ENCODE data around the gene PELI3. TPM values are rescaled to one million over a fixed set of nuclear protein-coding genes. Genes with fewer than 3 reads are reported as not detected.

Gene PELI3
- total and polyA plus RNA-seq, 2 of the 8 experiments (the other 6 are each of a cell fraction or from before 2014, with no cell fraction given), result 5.2 to 7.6 TPM

DNA sequence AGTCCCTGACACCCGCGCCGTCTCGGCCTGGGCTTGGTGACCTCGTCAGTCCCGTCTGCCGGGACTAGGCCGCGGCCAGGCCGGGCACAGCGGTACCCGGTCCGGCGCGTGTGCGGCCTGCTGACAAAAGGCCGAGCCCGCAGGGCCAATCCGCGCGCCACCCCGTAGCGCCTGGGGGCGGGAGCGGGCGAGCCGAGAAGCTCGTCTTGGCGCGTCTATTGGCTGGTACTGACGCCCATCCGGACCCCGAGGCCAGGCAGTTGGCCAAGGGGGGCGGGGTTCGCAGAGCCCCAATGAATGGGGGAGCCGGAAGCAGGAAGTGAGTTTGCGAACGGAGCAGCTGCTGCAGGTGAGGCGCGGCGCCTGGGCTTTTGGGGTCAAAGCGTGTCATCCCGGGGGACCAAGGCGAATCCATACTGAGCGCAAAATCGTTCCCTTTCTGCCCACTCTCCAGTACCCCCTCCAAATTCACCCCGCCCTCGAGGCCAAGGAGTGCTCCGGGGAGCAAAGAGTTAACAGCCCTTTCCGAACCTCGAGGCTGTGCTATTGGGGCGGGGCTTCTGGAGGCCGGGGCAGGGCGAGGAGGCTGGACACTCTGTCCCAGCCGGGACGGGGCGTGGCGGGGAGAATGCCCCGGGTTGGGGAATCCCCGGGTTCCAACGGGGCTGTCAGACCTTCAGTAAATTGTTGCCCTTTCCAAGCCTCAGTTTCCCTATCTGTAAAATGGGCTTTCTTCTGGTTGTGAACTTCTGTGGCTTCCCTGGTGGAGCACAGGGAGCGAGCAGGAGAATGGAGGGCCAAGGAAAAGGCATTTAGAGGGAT, 13.6 kb downstream of the PELI3 start, which contains the start of gene DPP3 (continued):
- TF ChIP-seq, protein P1, sequence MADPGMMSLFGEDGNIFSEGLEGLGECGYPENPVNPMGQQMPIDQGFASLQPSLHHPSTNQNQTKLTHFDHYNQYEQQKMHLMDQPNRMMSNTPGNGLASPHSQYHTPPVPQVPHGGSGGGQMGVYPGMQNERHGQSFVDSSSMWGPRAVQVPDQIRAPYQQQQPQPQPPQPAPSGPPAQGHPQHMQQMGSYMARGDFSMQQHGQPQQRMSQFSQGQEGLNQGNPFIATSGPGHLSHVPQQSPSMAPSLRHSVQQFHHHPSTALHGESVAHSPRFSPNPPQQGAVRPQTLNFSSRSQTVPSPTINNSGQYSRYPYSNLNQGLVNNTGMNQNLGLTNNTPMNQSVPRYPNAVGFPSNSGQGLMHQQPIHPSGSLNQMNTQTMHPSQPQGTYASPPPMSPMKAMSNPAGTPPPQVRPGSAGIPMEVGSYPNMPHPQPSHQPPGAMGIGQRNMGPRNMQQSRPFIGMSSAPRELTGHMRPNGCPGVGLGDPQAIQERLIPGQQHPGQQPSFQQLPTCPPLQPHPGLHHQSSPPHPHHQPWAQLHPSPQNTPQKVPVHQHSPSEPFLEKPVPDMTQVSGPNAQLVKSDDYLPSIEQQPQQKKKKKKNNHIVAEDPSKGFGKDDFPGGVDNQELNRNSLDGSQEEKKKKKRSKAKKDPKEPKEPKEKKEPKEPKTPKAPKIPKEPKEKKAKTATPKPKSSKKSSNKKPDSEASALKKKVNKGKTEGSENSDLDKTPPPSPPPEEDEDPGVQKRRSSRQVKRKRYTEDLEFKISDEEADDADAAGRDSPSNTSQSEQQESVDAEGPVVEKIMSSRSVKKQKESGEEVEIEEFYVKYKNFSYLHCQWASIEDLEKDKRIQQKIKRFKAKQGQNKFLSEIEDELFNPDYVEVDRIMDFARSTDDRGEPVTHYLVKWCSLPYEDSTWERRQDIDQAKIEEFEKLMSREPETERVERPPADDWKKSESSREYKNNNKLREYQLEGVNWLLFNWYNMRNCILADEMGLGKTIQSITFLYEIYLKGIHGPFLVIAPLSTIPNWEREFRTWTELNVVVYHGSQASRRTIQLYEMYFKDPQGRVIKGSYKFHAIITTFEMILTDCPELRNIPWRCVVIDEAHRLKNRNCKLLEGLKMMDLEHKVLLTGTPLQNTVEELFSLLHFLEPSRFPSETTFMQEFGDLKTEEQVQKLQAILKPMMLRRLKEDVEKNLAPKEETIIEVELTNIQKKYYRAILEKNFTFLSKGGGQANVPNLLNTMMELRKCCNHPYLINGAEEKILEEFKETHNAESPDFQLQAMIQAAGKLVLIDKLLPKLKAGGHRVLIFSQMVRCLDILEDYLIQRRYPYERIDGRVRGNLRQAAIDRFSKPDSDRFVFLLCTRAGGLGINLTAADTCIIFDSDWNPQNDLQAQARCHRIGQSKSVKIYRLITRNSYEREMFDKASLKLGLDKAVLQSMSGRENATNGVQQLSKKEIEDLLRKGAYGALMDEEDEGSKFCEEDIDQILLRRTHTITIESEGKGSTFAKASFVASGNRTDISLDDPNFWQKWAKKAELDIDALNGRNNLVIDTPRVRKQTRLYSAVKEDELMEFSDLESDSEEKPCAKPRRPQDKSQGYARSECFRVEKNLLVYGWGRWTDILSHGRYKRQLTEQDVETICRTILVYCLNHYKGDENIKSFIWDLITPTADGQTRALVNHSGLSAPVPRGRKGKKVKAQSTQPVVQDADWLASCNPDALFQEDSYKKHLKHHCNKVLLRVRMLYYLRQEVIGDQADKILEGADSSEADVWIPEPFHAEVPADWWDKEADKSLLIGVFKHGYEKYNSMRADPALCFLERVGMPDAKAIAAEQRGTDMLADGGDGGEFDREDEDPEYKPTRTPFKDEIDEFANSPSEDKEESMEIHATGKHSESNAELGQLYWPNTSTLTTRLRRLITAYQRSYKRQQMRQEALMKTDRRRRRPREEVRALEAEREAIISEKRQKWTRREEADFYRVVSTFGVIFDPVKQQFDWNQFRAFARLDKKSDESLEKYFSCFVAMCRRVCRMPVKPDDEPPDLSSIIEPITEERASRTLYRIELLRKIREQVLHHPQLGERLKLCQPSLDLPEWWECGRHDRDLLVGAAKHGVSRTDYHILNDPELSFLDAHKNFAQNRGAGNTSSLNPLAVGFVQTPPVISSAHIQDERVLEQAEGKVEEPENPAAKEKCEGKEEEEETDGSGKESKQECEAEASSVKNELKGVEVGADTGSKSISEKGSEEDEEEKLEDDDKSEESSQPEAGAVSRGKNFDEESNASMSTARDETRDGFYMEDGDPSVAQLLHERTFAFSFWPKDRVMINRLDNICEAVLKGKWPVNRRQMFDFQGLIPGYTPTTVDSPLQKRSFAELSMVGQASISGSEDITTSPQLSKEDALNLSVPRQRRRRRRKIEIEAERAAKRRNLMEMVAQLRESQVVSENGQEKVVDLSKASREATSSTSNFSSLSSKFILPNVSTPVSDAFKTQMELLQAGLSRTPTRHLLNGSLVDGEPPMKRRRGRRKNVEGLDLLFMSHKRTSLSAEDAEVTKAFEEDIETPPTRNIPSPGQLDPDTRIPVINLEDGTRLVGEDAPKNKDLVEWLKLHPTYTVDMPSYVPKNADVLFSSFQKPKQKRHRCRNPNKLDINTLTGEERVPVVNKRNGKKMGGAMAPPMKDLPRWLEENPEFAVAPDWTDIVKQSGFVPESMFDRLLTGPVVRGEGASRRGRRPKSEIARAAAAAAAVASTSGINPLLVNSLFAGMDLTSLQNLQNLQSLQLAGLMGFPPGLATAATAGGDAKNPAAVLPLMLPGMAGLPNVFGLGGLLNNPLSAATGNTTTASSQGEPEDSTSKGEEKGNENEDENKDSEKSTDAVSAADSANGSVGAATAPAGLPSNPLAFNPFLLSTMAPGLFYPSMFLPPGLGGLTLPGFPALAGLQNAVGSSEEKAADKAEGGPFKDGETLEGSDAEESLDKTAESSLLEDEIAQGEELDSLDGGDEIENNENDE (IDR thresholded peaks at IDR 0.05; ENCODE audit: insufficient replicate concordance, low read length), result no peak
- peak; percentile 6 for TF ChIP-seq KDM4A (IDR thresholded peaks at IDR 0.05; ENCODE audit: low read depth, low read length, severe bottlenecking)
- no peak for TF ChIP-seq BRCA1 (IDR thresholded peaks at IDR 0.05; ENCODE audit: low read depth, low read length)
- TF ChIP-seq, protein P2, sequence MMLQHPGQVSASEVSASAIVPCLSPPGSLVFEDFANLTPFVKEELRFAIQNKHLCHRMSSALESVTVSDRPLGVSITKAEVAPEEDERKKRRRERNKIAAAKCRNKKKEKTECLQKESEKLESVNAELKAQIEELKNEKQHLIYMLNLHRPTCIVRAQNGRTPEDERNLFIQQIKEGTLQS (IDR thresholded peaks at IDR 0.05; ENCODE audit: insufficient read depth, low read depth, low read length), result no peak
- no peak for TF ChIP-seq ZNF274 (IDR thresholded peaks at IDR 0.05; ENCODE audit: borderline replicate concordance, extremely low read depth, low read length)
- peak; percentile 88 for TF ChIP-seq SP1 (IDR thresholded peaks at IDR 0.05; ENCODE audit: low read depth, low read length)
- TF ChIP-seq RFX5 (IDR thresholded peaks at IDR 0.05; ENCODE audit: borderline replicate concordance, low read depth, low read length), result no peak
- peak; percentile 19; the same call in 1 of the 2 replicates for TF ChIP-seq EGR1 (IDR thresholded peaks at IDR 0.05; ENCODE audit: borderline replicate concordance, low read depth, low read length)
- TF ChIP-seq FOSL1 (IDR thresholded peaks at IDR 0.05; ENCODE audit: insufficient read depth, low read depth, low read length), result no peak
